Superior temporal gyrus (tissue), 1 donor: ENCODE results near the gene MINDY4.
A peak's percentile ranks its signal among the peaks of the same experiment; 100 is the strongest.

ENCODE experiments used
- DNase-seq: peaks from one replicate; pipeline ENCODE4 v3.0.0-alpha.2; 2016; ENCODE audit errors: extremely low spot score

The MINDY4 gene

GRCh38 chr7:30877015-30877769 is 106.0 kb downstream of the MINDY4 start:
- DNase-seq, result no peak

- no peak for DNase-seq
Measured at GRCh38 chr7:30877993-30878392, 106.8 kb downstream of the MINDY4 start.

- DNase-seq, result no peak
Measured at GRCh38 chr7:30879139-30880124, 108.2 kb downstream of the MINDY4 start.

- DNase-seq, result no peak
Measured at GRCh38 chr7:30880125-30880720, 109.0 kb downstream of the MINDY4 start.

- no peak for DNase-seq
Measured at GRCh38 chr7:30880941-30881340, 109.7 kb downstream of the MINDY4 start.

- DNase-seq, result no peak
Measured at GRCh38 chr7:30881448-30881847, 110.2 kb downstream of the MINDY4 start.

GRCh38 chr7:30884881-30885280 is 113.7 kb downstream of the MINDY4 start:
- DNase-seq, result no peak

- DNase-seq, result no peak
Measured at GRCh38 chr7:30886608-30887011, 115.4 kb downstream of the MINDY4 start.

- DNase-seq, result no peak
Measured at GRCh38 chr7:30887464-30887872, 116.3 kb downstream of the MINDY4 start.

GRCh38 chr7:30888747-30889146 is 117.5 kb downstream of the MINDY4 start:
- peak; percentile 25 for DNase-seq

GRCh38 chr7:30890226-30890625 is 119.0 kb downstream of the MINDY4 start:
- DNase-seq, result no peak

- peak; percentile 18 for DNase-seq
Measured at GRCh38 chr7:30893357-30893756, 122.1 kb downstream of the MINDY4 start.

GRCh38 chr7:30894009-30894408 is 122.8 kb downstream of the MINDY4 start:
- DNase-seq, result no peak

- DNase-seq, result no peak
Measured at GRCh38 chr7:30894866-30895605, 123.8 kb downstream of the MINDY4 start.

GRCh38 chr7:30896036-30896435 is 124.8 kb downstream of the MINDY4 start:
- DNase-seq, result no peak

- no peak for DNase-seq
Measured at GRCh38 chr7:30896783-30897637, 125.8 kb downstream of the MINDY4 start.

GRCh38 chr7:30897770-30898169 is 126.6 kb downstream of the MINDY4 start:
- no peak for DNase-seq

- peak; percentile 43 for DNase-seq
Measured at GRCh38 chr7:30898411-30898810, 127.2 kb downstream of the MINDY4 start.

GRCh38 chr7:30899066-30899465 is 127.8 kb downstream of the MINDY4 start:
- DNase-seq, result no peak

- DNase-seq, result no peak
Measured at GRCh38 chr7:30899630-30900029, 128.4 kb downstream of the MINDY4 start.

- no peak for DNase-seq
Measured at GRCh38 chr7:30900053-30900452, 128.8 kb downstream of the MINDY4 start.
